Ovary (tissue), 3 donors: ENCODE data around the gene DAP.

ENCODE experiments used
- EP300 ChIP-seq: sonication (generic); formaldehyde crosslinking; IDR thresholded peaks from one replicate; pipeline ENCODE4 v1.6.1; 2017; ENCODE audit warnings: antibody characterized with exemption
- POLR2A ChIP-seq: fragments of 450-650 bp; IDR thresholded peaks from one replicate; pipeline ENCODE4 v1.6.1; 2017; ENCODE audit warnings: antibody characterized with exemption, mild to moderate bottlenecking, moderate library complexity
- TF ChIP-seq, protein P1 (sequence below), 3 donors: fragments of 450-650 bp in 2 of 3; fragments of 200-600 bp in 1 of 3; IDR thresholded peaks; one replicate each; pipeline versions ENCODE4 v1.5.1 to v1.8.0; 2016 to 2022; ENCODE audit warnings: antibody characterized with exemption in 3 of 3, mild to moderate bottlenecking in 1 of 3
- donor health status: DM: no; HTN: no; CAD: no.

DNA sequence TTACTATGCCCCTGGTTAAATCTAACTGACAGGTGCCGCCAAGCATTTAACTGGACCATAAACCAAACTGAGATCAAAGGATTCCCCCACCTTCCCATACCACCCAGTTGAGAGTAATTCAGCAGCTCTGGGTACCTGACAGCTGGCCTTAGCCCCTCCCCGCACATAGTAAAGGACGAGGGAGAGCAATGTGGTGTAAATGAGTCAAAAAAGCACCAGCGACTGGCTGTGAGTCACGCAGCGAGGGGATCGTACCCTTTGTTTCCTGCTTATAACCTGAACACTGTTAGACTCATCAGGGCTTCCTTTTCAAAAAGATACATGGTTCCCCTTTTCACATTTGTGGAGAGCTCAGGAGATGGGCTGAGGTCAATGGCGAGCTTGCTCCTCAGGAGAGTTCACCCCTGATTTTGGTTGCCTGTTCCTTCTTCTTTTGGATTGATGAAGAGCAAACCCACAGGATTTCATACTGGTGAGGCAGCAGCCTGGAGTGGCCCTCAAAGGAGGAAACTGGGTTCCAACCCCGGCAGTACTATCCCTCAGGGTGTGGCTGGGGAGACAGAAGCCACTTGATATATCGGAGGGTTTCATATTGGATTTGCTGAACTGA is 125.7 kb downstream of the DAP start:
- TF ChIP-seq EP300 (no peak), POLR2A (no peak)
- TF ChIP-seq, protein P1, sequence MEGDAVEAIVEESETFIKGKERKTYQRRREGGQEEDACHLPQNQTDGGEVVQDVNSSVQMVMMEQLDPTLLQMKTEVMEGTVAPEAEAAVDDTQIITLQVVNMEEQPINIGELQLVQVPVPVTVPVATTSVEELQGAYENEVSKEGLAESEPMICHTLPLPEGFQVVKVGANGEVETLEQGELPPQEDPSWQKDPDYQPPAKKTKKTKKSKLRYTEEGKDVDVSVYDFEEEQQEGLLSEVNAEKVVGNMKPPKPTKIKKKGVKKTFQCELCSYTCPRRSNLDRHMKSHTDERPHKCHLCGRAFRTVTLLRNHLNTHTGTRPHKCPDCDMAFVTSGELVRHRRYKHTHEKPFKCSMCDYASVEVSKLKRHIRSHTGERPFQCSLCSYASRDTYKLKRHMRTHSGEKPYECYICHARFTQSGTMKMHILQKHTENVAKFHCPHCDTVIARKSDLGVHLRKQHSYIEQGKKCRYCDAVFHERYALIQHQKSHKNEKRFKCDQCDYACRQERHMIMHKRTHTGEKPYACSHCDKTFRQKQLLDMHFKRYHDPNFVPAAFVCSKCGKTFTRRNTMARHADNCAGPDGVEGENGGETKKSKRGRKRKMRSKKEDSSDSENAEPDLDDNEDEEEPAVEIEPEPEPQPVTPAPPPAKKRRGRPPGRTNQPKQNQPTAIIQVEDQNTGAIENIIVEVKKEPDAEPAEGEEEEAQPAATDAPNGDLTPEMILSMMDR (IDR thresholded peaks at IDR 0.05): no peak
